HEK293 (cell line): ENCODE results near the gene TRAPPC3L.

Experiments
- CTCF ChIA-PET: fragments of 350-600 bp; formaldehyde crosslinking; extraction: SDS; loops from one replicate; lab custom pipeline; 2021; ENCODE audit warnings: antibody characterized with exemption; lab: Yijun Ruan, JAX
- POLR2A ChIA-PET: fragments of 300-600 bp; formaldehyde crosslinking; extraction: SDS; loops from one replicate; lab custom pipeline; 2020; ENCODE audit warnings: antibody characterized with exemption, inconsistent platforms; lab: Yijun Ruan, JAX
- H3K27ac ChIP-seq: fragments of 200-500 bp; sonication (Bioruptor generic); 2 replicates; pipeline ENCODE4 v1.5.1; 2014; ENCODE audit warnings: low read depth, low read length, control low read depth, inconsistent platforms; ENCODE audit errors: extremely low read depth
- H3K36me3 ChIP-seq, 2 experiments: fragments of 200-500 bp in 1 of 2; sonication (Bioruptor generic) in 1 of 2; 1 replicate in 1 of 2; 2 replicates in 1 of 2; pipeline ENCODE4 v1.5.1; 2014 to 2017; ENCODE audit warnings: inconsistent platforms in 2 of 2, low read length in 2 of 2; ENCODE audit not compliant: control insufficient read depth in 2 of 2, insufficient read depth in 1 of 2
- H3K4me1 ChIP-seq: fragments of 200-500 bp; sonication (Bioruptor generic); 2 replicates; pipeline ENCODE4 v1.5.1; 2014; ENCODE audit warnings: mild to moderate bottlenecking, low read length, inconsistent platforms; ENCODE audit not compliant: control insufficient read depth, insufficient read depth
- H3K4me3 ChIP-seq: 2 replicates; pipeline ENCODE4 v1.5.1; 2011; ENCODE audit warnings: low read depth, mild to moderate bottlenecking, control low read depth, low read length, moderate library complexity
- H3K9me3 ChIP-seq: fragments of 200-500 bp; sonication (Bioruptor generic); 2 replicates; pipeline ENCODE4 v1.5.1; 2014; ENCODE audit warnings: low read depth, low read length, inconsistent platforms; ENCODE audit not compliant: control insufficient read depth, insufficient read depth
- BCL11B ChIP-seq: fragments of 450-650 bp; formaldehyde crosslinking; IDR thresholded peaks from 2 replicates; pipeline ENCODE4 v1.5.1; 2016; ENCODE audit warnings: low read depth, missing biosample characterization, missing genetic modification characterization
- PRDM4 ChIP-seq: fragments of 450-650 bp; formaldehyde crosslinking; IDR thresholded peaks from 2 replicates; pipeline ENCODE4 v1.5.1; 2017; ENCODE audit warnings: missing biosample characterization, missing genetic modification characterization
- SCRT1 ChIP-seq: fragments of 450-650 bp; formaldehyde crosslinking; IDR thresholded peaks from 2 replicates; pipeline ENCODE4 v1.5.1; 2016; ENCODE audit warnings: missing biosample characterization, missing genetic modification characterization, borderline replicate concordance
- SETDB1 ChIP-seq: IDR thresholded peaks from one replicate; pipeline ENCODE4 v1.6.1; 2017; ENCODE audit warnings: mild to moderate bottlenecking, low read length, moderate library complexity, mixed read lengths; ENCODE audit not compliant: insufficient read length
- YY2 ChIP-seq: fragments of 450-650 bp; formaldehyde crosslinking; IDR thresholded peaks from 2 replicates; pipeline ENCODE4 v1.5.1; 2016; ENCODE audit warnings: missing biosample characterization, missing genetic modification characterization
- ZBTB10 ChIP-seq: fragments of 450-650 bp; formaldehyde crosslinking; IDR thresholded peaks from 2 replicates; pipeline ENCODE4 v1.5.1; 2016; ENCODE audit warnings: missing biosample characterization, missing genetic modification characterization
- ZBTB48 ChIP-seq: fragments of 450-650 bp; formaldehyde crosslinking; IDR thresholded peaks from 2 replicates; pipeline ENCODE4 v1.5.1; 2016; ENCODE audit warnings: missing biosample characterization, missing genetic modification characterization
- ZNF10 ChIP-seq: fragments of 450-650 bp; formaldehyde crosslinking; IDR thresholded peaks from 2 replicates; pipeline ENCODE4 v1.5.1; 2017; ENCODE audit warnings: missing biosample characterization, missing genetic modification characterization
- ZNF132 ChIP-seq: fragments of 450-650 bp; formaldehyde crosslinking; IDR thresholded peaks from 2 replicates; pipeline ENCODE4 v1.5.1; 2017; ENCODE audit warnings: missing biosample characterization, missing genetic modification characterization, borderline replicate concordance
- ZNF133 ChIP-seq: fragments of 450-650 bp; formaldehyde crosslinking; IDR thresholded peaks from 2 replicates; pipeline ENCODE4 v1.5.1; 2016; ENCODE audit warnings: missing biosample characterization, missing genetic modification characterization
- ZNF146 ChIP-seq: fragments of 450-650 bp; formaldehyde crosslinking; IDR thresholded peaks from 2 replicates; pipeline ENCODE4 v1.5.1; 2016; ENCODE audit warnings: missing biosample characterization, missing genetic modification characterization
- ZNF184 ChIP-seq: fragments of 450-650 bp; IDR thresholded peaks from 2 replicates; pipeline ENCODE4 v1.5.1; 2018; ENCODE audit warnings: missing biosample characterization, mild to moderate bottlenecking, missing genetic modification characterization
- ZNF2 ChIP-seq: fragments of 450-650 bp; formaldehyde crosslinking; IDR thresholded peaks from 2 replicates; pipeline ENCODE4 v1.5.1; 2016; ENCODE audit warnings: missing biosample characterization, missing genetic modification characterization
- ZNF501 ChIP-seq: fragments of 450-650 bp; formaldehyde crosslinking; IDR thresholded peaks from 2 replicates; pipeline ENCODE4 v1.5.1; 2016; ENCODE audit warnings: missing biosample characterization, missing genetic modification characterization
- ZNF518A ChIP-seq: fragments of 450-650 bp; formaldehyde crosslinking; conservative IDR thresholded peaks from 2 replicates; pipeline ENCODE4 v1.5.1; 2016; ENCODE audit warnings: low read depth, missing biosample characterization, missing genetic modification characterization
- ZNF623 ChIP-seq: fragments of 450-650 bp; formaldehyde crosslinking; IDR thresholded peaks from 2 replicates; pipeline ENCODE4 v1.5.1; 2016; ENCODE audit warnings: missing biosample characterization, missing genetic modification characterization
- ZNF791 ChIP-seq: fragments of 450-650 bp; formaldehyde crosslinking; IDR thresholded peaks from 2 replicates; pipeline ENCODE4 v1.5.1; 2016; ENCODE audit warnings: missing biosample characterization, missing genetic modification characterization
- TF ChIP-seq, protein P1 (sequence below): fragments of 450-650 bp; formaldehyde crosslinking; IDR thresholded peaks from 2 replicates; pipeline ENCODE4 v1.5.1; 2016; ENCODE audit warnings: missing biosample characterization, missing genetic modification characterization

TRAPPC3L gene

DNA sequence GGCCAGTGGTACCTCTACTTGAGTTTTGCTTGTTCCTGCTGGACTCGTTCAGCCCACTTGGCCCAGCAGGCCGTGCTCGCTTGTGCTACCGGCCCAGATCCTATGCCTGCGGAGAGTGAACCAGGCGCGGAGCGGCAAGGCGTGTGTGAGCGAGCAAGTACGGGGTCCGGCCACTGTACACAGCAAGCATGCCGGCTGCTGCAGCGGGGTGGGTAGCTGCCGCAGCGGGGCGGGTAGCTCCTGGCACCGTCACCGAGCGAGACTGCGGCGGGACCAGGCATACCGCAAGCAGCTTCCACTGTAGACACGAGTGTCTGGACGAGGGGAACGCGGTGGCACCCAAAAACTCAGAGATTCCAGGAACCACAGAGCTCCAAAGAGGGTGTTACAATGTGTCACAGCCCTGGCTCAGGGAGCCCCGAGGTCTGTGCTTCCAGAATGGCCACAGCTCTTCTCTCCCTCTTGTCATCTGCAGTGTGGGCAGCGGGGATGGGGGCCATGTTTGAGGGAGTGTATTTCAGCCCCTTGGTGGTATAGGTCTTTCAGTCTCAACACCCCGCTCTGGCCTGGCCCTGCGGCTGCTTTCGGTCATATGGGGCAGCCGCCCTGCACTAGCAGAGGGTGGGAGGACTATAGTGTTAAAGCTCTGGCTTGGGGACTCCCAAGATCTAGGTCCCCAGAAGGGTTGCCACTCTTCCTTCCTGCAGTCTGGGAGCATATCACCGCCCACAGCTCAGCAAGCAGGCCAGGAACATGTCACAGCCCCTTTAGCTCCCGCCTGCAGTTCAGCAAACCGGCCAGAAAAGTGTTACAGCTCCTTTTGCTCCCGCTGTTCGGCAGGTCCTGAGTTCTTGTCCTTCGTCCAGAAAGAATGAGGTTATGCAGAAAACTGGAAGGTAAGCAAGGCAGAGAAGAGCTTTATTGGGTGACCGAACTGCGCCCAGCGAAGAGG lies 19.7 kb upstream of the TRAPPC3L start:
- TF ChIP-seq ZBTB10 (tag by site-specific recombination), result no peak
- no peak for TF ChIP-seq ZNF133 (tag by site-specific recombination)
- TF ChIP-seq ZNF791 (tag by site-specific recombination), result no peak
- TF ChIP-seq SCRT1 (tag by site-specific recombination), result no peak
- TF ChIP-seq YY2 (tag by site-specific recombination), result no peak
- no peak for TF ChIP-seq ZNF2 (tag by site-specific recombination)
- TF ChIP-seq ZNF518A (tag by site-specific recombination), result no peak
- TF ChIP-seq, protein P1, sequence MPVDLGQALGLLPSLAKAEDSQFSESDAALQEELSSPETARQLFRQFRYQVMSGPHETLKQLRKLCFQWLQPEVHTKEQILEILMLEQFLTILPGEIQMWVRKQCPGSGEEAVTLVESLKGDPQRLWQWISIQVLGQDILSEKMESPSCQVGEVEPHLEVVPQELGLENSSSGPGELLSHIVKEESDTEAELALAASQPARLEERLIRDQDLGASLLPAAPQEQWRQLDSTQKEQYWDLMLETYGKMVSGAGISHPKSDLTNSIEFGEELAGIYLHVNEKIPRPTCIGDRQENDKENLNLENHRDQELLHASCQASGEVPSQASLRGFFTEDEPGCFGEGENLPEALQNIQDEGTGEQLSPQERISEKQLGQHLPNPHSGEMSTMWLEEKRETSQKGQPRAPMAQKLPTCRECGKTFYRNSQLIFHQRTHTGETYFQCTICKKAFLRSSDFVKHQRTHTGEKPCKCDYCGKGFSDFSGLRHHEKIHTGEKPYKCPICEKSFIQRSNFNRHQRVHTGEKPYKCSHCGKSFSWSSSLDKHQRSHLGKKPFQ (tag by site-specific recombination), result no peak
- no peak for TF ChIP-seq ZNF146 (tag by site-specific recombination)
- no peak for TF ChIP-seq ZNF623 (tag by site-specific recombination)
- no peak for TF ChIP-seq ZNF501
- TF ChIP-seq PRDM4 (tag by site-specific recombination), result no peak
- no peak for TF ChIP-seq ZBTB48 (tag by site-specific recombination)
- TF ChIP-seq SETDB1, result no peak
- TF ChIP-seq BCL11B, result no peak
- TF ChIP-seq ZNF132 (tag by site-specific recombination), result no peak
- TF ChIP-seq ZNF10, result no peak
- TF ChIP-seq ZNF184 (tag by site-specific recombination), result no peak
- TF ChIP-seq, all 188 proteins: peak for 0
- Histone ChIP-seq H3K9me3 (no peaks in the 10 kb centered on the region), H3K4me1 (no peaks in the 10 kb centered on the region), H3K36me3 (no peaks in the 10 kb centered on the region), H3K4me3 (no peak overlapping the region), H3K27ac (no peak overlapping the region)
- ChIA-PET CTCF (interaction anchor here (0.6 to 4.4 kb wide), 7 partner anchors 13 to 348 kb away, joined by 3 to 66 read pairs (median 11); partner anchors contain the start of gene CALHM5), POLR2A (interaction anchor here (0.9 kb wide), 1 partner anchor 286 kb away, joined by 3 read pairs; the partner anchor contains the start of gene TSPYL1)
